Measurements from ENCODE around the gene ANTKMT. TPM values are rescaled to one million over a fixed set of nuclear protein-coding genes. Genes with fewer than 3 reads are reported as not detected.

Gene ANTKMT
- total RNA-seq, 4 donors from 2014 or later = 6.2 to 21.1 (median 19.1) TPM

GRCh38 chr16:719815-720446, 1.0 kb upstream of the ANTKMT start:
- Histone ChIP-seq H3K4me3 (peak overlapping the region; percentile 64 to 79), H3K36me3 (no peaks in the 10 kb centered on the region), H3K27ac (peak overlapping the region; percentile 79 to 84), H3K4me1 (peaks cover 5 to 29% of the 10 kb centered on the region in 2 donors), H3K9me3 (no peaks in the 10 kb centered on the region), H3K27me3 (no peaks in the 10 kb centered on the region)
- no peak for TF ChIP-seq POLR2A (IDR thresholded peaks at IDR 0.05)
- TF ChIP-seq CTCF (IDR thresholded peaks at IDR 0.05) = no peak
- intact Hi-C loops (cut with DNase I; ENCODE audit: low total_unique reads) = no loop called here
- DNase-seq = no peak

- Histone ChIP-seq H3K27ac (peak overlapping the region; percentile 79 to 84), H3K27me3 (no peaks in the 10 kb centered on the region), H3K36me3 (no peaks in the 10 kb centered on the region), H3K4me3 (peak overlapping the region; percentile 64 to 79), H3K4me1 (peaks cover 5 to 26% of the 10 kb centered on the region in 2 donors), H3K9me3 (no peaks in the 10 kb centered on the region)
- TF ChIP-seq CTCF (IDR thresholded peaks at IDR 0.05) (no peak), POLR2A (IDR thresholded peaks at IDR 0.05) (no peak)
- peak; percentile 51 to 58 for DNase-seq
- intact Hi-C loops (cut with DNase I; ENCODE audit: low total_unique reads) = no loop called here
These were observed 428 bp upstream of the ANTKMT start for GRCh38 chr16:720447-720989.

- intact Hi-C loops (cut with DNase I; ENCODE audit: low total_unique reads) = no loop called here
- Histone ChIP-seq H3K4me3 (peak overlapping the region; percentile 64 to 79), H3K27ac (peak overlapping the region; percentile 79 to 84), H3K27me3 (peaks cover 0 to 8% of the 10 kb centered on the region in 2 donors), H3K4me1 (peaks cover 0 to 21% of the 10 kb centered on the region in 2 donors), H3K36me3 (no peaks in the 10 kb centered on the region), H3K9me3 (no peaks in the 10 kb centered on the region)
- TF ChIP-seq POLR2A (IDR thresholded peaks at IDR 0.05) = no peak
- no peak for TF ChIP-seq CTCF (IDR thresholded peaks at IDR 0.05)
- DNase-seq = no peak
These were observed 1.0 kb downstream of the ANTKMT start for GRCh38 chr16:721765-722540.

- Histone ChIP-seq H3K4me3 (no peak overlapping the region), H3K36me3 (no peaks in the 10 kb centered on the region), H3K27me3 (peaks cover 0 to 19% of the 10 kb centered on the region in 2 donors), H3K4me1 (peaks cover 0 to 32% of the 10 kb centered on the region in 2 donors), H3K27ac (no peak overlapping the region), H3K9me3 (no peaks in the 10 kb centered on the region)
- intact Hi-C loops (cut with DNase I; ENCODE audit: low total_unique reads) = no loop called here
- TF ChIP-seq CTCF (IDR thresholded peaks at IDR 0.05) = no peak
- TF ChIP-seq POLR2A (IDR thresholded peaks at IDR 0.05) = no peak
- DNase-seq = no peak
These were observed 2.1 kb downstream of the ANTKMT start for GRCh38 chr16:722835-723633.
